ENCODE results near the gene DPEP2. TPM values are rescaled to one million over a fixed set of nuclear protein-coding genes. Genes with fewer than 3 reads are reported as not detected.

DPEP2 gene
- total and polyA plus RNA-seq, 7 donors, result 0.69 to 11.9 (median 2.5) TPM

GRCh38 chr16:68040506-68041288, 41.4 kb upstream of the DPEP2 start:
- intact Hi-C loops (cut with DNase I), result loop anchor here (1.0 to 5.0 kb wide), 3 partner anchors 48 to 224 kb away; partner anchors contain the start of gene NRN1L
- no peaks in the 10 kb centered on the region for H3K4me1 ChIP-seq
- H3K9me3 ChIP-seq, result no peaks in the 10 kb centered on the region
- no peak overlapping the region for H3K4me3 ChIP-seq
- peak; percentile 88 for DNase-seq
- no peaks in the 10 kb centered on the region for H3K27me3 ChIP-seq
- TF ChIP-seq POLR2A (IDR thresholded peaks at IDR 0.05) (no peak), CTCF (IDR thresholded peaks at IDR 0.05) (peak; percentile 48 to 80 (median 76))
- WGBS, 2 donors, result 65 to 66% methylated on average over 14 of the region's 14 CpGs
- no peak overlapping the region for H3K27ac ChIP-seq
- peaks cover 0 to 3% (median 0%) of the 10 kb centered on the region in 4 donors for H3K36me3 ChIP-seq

DNA sequence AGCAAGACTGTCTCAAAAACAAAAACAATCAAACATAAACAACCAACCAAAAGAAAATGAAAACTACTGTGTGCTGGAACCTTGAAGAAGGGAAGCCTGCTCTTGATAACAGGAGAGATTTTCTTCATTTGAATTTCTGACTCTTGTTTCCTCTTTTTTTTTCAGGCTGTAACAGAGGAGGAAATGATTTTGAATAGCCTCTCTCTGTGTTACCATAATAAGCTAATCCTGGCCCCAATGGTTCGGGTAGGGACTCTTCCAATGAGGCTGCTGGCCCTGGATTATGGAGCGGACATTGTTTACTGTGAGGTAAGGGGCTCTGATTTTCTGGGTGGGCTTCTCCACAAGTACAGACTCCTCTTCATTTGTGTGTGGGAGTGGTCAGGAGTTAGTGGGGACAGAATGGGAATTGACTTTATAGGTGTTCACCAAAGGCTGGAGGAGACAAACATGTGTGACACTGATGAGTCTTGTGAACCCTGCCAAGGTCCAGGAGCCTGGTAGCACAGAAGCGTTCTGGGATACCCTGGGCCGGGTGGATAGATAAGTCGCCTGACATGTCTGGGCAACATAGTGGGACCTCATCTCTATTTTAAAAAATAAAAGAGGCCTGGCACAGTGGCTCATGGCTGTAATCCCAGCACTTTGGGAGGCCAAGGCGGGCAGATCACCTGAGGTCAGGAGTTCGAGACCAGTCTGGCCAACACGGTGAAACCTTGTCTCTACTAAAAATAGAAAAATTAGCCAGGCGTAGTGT, 38.7 kb upstream of the DPEP2 start:
- TF ChIP-seq CTCF (IDR thresholded peaks at IDR 0.05) (no peak), EP300 (IDR thresholded peaks at IDR 0.05) (no peak), POLR2AphosphoS5 (IDR thresholded peaks at IDR 0.05) (no peak), POLR2A (IDR thresholded peaks at IDR 0.05) (no peak)
- no peaks in the 10 kb centered on the region for H3K4me1 ChIP-seq
- no peak overlapping the region for H3K27ac ChIP-seq

DNA sequence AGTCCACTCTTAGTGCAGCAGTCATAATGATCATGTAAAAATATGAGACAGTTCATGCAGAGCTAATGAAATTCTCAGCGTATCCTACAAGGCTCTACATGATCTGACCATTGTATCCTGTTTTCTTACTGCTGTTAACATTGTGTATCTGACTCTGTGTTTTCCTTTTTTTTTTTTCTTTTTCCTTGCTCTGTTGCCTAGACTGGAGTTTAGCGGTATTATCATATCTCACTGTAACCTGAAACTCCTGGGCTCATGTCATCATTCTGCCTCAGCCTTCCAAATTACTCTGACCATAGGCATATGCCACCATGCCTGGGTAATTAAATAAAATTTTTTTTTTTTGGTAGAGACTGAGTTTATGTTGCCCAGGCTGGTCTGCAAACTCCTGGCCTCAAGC, 35.9 kb upstream of the DPEP2 start:
- H3K36me3 ChIP-seq, result peaks cover 0 to 11% (median 0%) of the 10 kb centered on the region in 4 donors
- no peaks in the 10 kb centered on the region for H3K4me1 ChIP-seq
- TF ChIP-seq CTCF (IDR thresholded peaks at IDR 0.05), result no peak
- TF ChIP-seq POLR2A (IDR thresholded peaks at IDR 0.05), result no peak
- TF ChIP-seq POLR2AphosphoS5 (IDR thresholded peaks at IDR 0.05), result no peak
- no peak for TF ChIP-seq EP300 (IDR thresholded peaks at IDR 0.05)
- intact Hi-C loops (cut with DNase I), result no loop called here
- no peak for DNase-seq
- no peaks in the 10 kb centered on the region for H3K9me3 ChIP-seq
- no peaks in the 10 kb centered on the region for H3K27me3 ChIP-seq
- H3K27ac ChIP-seq, result no peak overlapping the region
- WGBS, 2 donors, result 95 to 98% methylated on average over 2 of the region's 2 CpGs
- no peak overlapping the region for H3K4me3 ChIP-seq

More for the DNA sequence above, 38.7 kb upstream of the DPEP2 start:
- Histone ChIP-seq H3K4me3 (no peak overlapping the region), H3K27me3 (no peaks in the 10 kb centered on the region), H3K36me3 (peaks cover 0 to 3% (median 0%) of the 10 kb centered on the region in 4 donors), H3K9me3 (no peaks in the 10 kb centered on the region)
- 85 to 93% methylated on average over 9 of the region's 9 CpGs for WGBS, 2 donors
- intact Hi-C loops (cut with DNase I), result no loop called here
- peak; percentile 28 for DNase-seq

GRCh38 chr16:68033101-68033500, 33.8 kb upstream of the DPEP2 start:
- Histone ChIP-seq H3K27me3 (no peaks in the 10 kb centered on the region), H3K4me1 (no peaks in the 10 kb centered on the region), H3K36me3 (peaks cover 0 to 8% (median 0%) of the 10 kb centered on the region in 4 donors), H3K4me3 (no peak overlapping the region), H3K9me3 (no peaks in the 10 kb centered on the region), H3K27ac (no peak overlapping the region)
- TF ChIP-seq POLR2AphosphoS5 (IDR thresholded peaks at IDR 0.05) (no peak), POLR2A (IDR thresholded peaks at IDR 0.05) (no peak), EP300 (IDR thresholded peaks at IDR 0.05) (no peak), CTCF (IDR thresholded peaks at IDR 0.05) (no peak)
- DNase-seq, result no peak
- intact Hi-C loops (cut with DNase I), result no loop called here
- WGBS, 2 donors, result 98% methylated on average over 2 of the region's 2 CpGs

All from sigmoid colon (tissue), 7 donors.